ENCODE data around the gene CSNK1G2. TPM values are rescaled to one million over a fixed set of nuclear protein-coding genes. Genes with fewer than 3 reads are reported as not detected.

CSNK1G2 gene
- total and polyA plus RNA-seq, 2 of the 13 experiments (the other 11 are each of a cell fraction or from before 2014, with no cell fraction given), result 53.8 to 72.5 TPM

- peak; percentile 15; the same call in 1 of the 2 replicates for TF ChIP-seq KDM2A (CRISPR knock-in tag; IDR thresholded peaks at IDR 0.05; ENCODE audit: borderline replicate concordance, low read depth)
- TF ChIP-seq, protein P1, sequence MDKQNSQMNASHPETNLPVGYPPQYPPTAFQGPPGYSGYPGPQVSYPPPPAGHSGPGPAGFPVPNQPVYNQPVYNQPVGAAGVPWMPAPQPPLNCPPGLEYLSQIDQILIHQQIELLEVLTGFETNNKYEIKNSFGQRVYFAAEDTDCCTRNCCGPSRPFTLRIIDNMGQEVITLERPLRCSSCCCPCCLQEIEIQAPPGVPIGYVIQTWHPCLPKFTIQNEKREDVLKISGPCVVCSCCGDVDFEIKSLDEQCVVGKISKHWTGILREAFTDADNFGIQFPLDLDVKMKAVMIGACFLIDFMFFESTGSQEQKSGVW (CRISPR knock-in tag; IDR thresholded peaks at IDR 0.05; ENCODE audit: borderline replicate concordance), result no peak
These were observed 39.0 kb upstream of the CSNK1G2 start (continued) for GRCh38 chr19:1901940-1902404.

DNA sequence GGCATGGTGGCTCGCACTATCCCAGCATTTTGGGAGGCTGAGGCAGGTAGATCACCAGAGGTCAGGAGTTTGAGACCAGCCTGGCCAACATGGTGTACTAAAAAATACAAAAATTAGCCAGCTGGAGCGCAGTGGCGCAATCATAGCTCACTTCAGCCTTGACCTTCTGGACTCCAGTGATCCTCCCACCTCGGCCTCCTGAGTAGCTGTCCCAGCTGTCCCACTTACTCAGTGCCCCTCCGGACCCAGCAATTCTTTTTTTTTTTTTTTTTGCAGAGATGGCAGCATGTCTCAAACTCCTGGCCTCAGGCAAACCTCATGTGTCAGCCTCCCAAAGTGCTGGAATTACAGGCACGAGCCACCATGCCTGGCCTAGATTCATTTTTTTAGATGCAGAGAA is 38.0 kb upstream of the CSNK1G2 start:
- WGBS (ENCODE audit: low lambda C conversion rate), result 8% methylated on average over 6 of the region's 6 CpGs
- Histone ChIP-seq H3K79me2 (ENCODE audit: insufficient read depth, low read length) (peaks cover 17% of the 10 kb centered on the region), H2AFZ (ENCODE audit: low read length) (no peak overlapping the region), H3K4me1 (ENCODE audit: insufficient read depth, low read length) (peaks cover 68% of the 10 kb centered on the region), H3K9ac (ENCODE audit: insufficient read depth, low read depth, low read length) (no peak overlapping the region), H3K9me3 (ENCODE audit: low read length) (no peaks in the 10 kb centered on the region), H3K4me2 (ENCODE audit: low read depth, low read length) (peak overlapping the region; percentile 53), H3K36me3 (replicated peaks in 1 of 2; ENCODE audit: control insufficient read depth in 1 of 2, insufficient read depth in 2 of 2, low read length in 2 of 2) (no peaks in the 10 kb centered on the region), H3K27ac (ENCODE audit: extremely low read length, insufficient read depth, low read length) (peak overlapping the region; percentile 67), H3K27me3 (ENCODE audit: control insufficient read depth in 1 of 2, insufficient read depth in 2 of 2, low read length in 2 of 2) (no peaks in the 10 kb centered on the region), H3K4me3 (replicated peaks in 1 of 3; ENCODE audit: insufficient read depth in 1 of 3, low read depth in 2 of 3, low read length in 3 of 3) (peak overlapping the region in 1 of 3 experiments; percentile 65; a peak in 2 of 6 replicates), H4K20me1 (ENCODE audit: insufficient read depth, low read length) (peaks cover 2% of the 10 kb centered on the region; the same call in 1 of the 2 replicates)
- DNase-seq (ENCODE audit: low spot score) (peak; percentile 67), ATAC-seq (no peak), FAIRE-seq (peak; percentile 79)
- in situ Hi-C loops (cut with HindIII; ENCODE audit: extremely low pct_ligation_motif_present, low pct_unique_long_range_greater_than_20kb), result no loop called here
- intact Hi-C loops (cut with micrococcal nuclease; ENCODE audit: unreplicated experiment), result no loop called here
- CTCF ChIA-PET (ENCODE audit: low intra/inter-chr PET ratio, low total read pairs), result no interaction called here
- POLR2A ChIA-PET, result interaction anchor here (0.7 to 2.4 kb wide), 2 partner anchors 38 to 122 kb away, joined by 3 to 11 read pairs; no protein-coding TSS in a partner anchor
- BruUV-seq (replicated peaks), result no TSS peak
- TF ChIP-seq TGIF2 (CRISPR knock-in tag; IDR thresholded peaks at IDR 0.05) (no peak), PHF5A (CRISPR knock-in tag; IDR thresholded peaks at IDR 0.05; ENCODE audit: low read depth, unreplicated experiment) (no peak), CHCHD3 (CRISPR knock-in tag; IDR thresholded peaks at IDR 0.05) (no peak), CENPBD1 (CRISPR knock-in tag; IDR thresholded peaks at IDR 0.05; ENCODE audit: borderline replicate concordance, low read depth) (no peak), POLR2G (IDR thresholded peaks at IDR 0.05; ENCODE audit: low read depth, low read length) (no peak), KLF9 (CRISPR knock-in tag; IDR thresholded peaks at IDR 0.05; ENCODE audit: low read depth) (no peak), EP300 (IDR thresholded peaks at IDR 0.05; ENCODE audit: low read depth in 2 of 2, low read length in 2 of 2) (peak in 1 of 2 experiments; percentile 64; a peak in 1 of 4 replicates), EP300 (CRISPR knock-in tag; IDR thresholded peaks at IDR 0.05; ENCODE audit: borderline replicate concordance) (0 out of 2 replicates have a peak, but pooled peaks have one; percentile 18), FOXO1 (CRISPR knock-in tag; IDR thresholded peaks at IDR 0.05) (no peak), ARID5B (CRISPR knock-in tag; IDR thresholded peaks at IDR 0.05) (peak; percentile 50), ZNF629 (CRISPR knock-in tag; conservative IDR thresholded peaks at IDR 0.05) (no peak)
- TF ChIP-seq, protein P2, sequence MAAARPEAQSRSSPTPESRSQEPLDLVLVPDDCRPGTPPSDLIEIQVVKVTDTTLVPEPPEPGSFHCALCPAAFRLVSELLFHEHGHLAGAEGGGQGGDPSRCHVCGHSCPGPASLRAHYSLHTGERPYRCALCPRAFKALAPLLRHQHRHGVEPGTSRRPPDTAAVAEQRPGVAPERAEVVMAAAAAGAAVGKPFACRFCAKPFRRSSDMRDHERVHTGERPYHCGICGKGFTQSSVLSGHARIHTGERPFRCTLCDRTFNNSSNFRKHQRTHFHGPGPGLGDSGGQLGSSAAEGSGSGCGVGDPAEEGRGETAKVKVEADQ (CRISPR knock-in tag; IDR thresholded peaks at IDR 0.05; ENCODE audit: borderline replicate concordance), result no peak
- TF ChIP-seq, protein P3, sequence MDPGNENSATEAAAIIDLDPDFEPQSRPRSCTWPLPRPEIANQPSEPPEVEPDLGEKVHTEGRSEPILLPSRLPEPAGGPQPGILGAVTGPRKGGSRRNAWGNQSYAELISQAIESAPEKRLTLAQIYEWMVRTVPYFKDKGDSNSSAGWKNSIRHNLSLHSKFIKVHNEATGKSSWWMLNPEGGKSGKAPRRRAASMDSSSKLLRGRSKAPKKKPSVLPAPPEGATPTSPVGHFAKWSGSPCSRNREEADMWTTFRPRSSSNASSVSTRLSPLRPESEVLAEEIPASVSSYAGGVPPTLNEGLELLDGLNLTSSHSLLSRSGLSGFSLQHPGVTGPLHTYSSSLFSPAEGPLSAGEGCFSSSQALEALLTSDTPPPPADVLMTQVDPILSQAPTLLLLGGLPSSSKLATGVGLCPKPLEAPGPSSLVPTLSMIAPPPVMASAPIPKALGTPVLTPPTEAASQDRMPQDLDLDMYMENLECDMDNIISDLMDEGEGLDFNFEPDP (CRISPR knock-in tag; conservative IDR thresholded peaks at IDR 0.05), result no peak
